ENCODE data around the gene KCNK18.

- TF ChIP-seq, protein P1, sequence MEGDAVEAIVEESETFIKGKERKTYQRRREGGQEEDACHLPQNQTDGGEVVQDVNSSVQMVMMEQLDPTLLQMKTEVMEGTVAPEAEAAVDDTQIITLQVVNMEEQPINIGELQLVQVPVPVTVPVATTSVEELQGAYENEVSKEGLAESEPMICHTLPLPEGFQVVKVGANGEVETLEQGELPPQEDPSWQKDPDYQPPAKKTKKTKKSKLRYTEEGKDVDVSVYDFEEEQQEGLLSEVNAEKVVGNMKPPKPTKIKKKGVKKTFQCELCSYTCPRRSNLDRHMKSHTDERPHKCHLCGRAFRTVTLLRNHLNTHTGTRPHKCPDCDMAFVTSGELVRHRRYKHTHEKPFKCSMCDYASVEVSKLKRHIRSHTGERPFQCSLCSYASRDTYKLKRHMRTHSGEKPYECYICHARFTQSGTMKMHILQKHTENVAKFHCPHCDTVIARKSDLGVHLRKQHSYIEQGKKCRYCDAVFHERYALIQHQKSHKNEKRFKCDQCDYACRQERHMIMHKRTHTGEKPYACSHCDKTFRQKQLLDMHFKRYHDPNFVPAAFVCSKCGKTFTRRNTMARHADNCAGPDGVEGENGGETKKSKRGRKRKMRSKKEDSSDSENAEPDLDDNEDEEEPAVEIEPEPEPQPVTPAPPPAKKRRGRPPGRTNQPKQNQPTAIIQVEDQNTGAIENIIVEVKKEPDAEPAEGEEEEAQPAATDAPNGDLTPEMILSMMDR (conservative IDR thresholded peaks at IDR 0.05): no peak; the same call in 1 of the 2 replicates
- TF ChIP-seq ZFX (IDR thresholded peaks at IDR 0.05): no peak
Observed at GRCh38 chr10:117217196-117217761, 20.0 kb downstream of the KCNK18 start.

Measured in C4-2B (cell line).